Keratinocyte (primary cell): Measurements from ENCODE around the gene PALM2AKAP2. TPM values are rescaled to one million over a fixed set of nuclear protein-coding genes. Genes with fewer than 3 reads are reported as not detected.

Experiments
- DNase-seq: peaks from one replicate; pipeline ENCODE4 v3.0.0-alpha.2; 2011; ENCODE audit warnings: low read depth, missing footprints, low spot score
- FAIRE-seq: peaks from 2 replicates; lab custom pipeline; 2011; peaks lifted over from hg19 to GRCh38; lab: Jason Lieb, UNC
- H2AFZ ChIP-seq: 2 replicates; pipeline ENCODE4 v1.6.0; 2012; ENCODE audit warnings: low read length, control low read depth, inconsistent platforms; ENCODE audit not compliant: control insufficient read depth
- H3K27ac ChIP-seq: 2 replicates; pipeline ENCODE4 v1.5.1; 2011; ENCODE audit warnings: low read length; ENCODE audit not compliant: control insufficient read depth, insufficient read depth
- H3K27me3 ChIP-seq: 3 replicates; pipeline ENCODE4 v1.6.0; 2011; ENCODE audit warnings: low read length; ENCODE audit not compliant: control insufficient read depth, insufficient read depth; ENCODE audit errors: extremely low read depth
- H3K36me3 ChIP-seq, 2 experiments: 2 replicates in 1 of 2; 3 replicates in 1 of 2; pipeline ENCODE4 v1.5.1; 2011; ENCODE audit warnings: low read length in 2 of 2, mild to moderate bottlenecking in 1 of 2; ENCODE audit not compliant: control insufficient read depth in 2 of 2, insufficient read depth in 2 of 2; ENCODE audit errors: extremely low read depth in 1 of 2
- H3K4me1 ChIP-seq: 3 replicates; pipeline ENCODE4 v1.5.1; 2011; ENCODE audit warnings: low read length; ENCODE audit not compliant: control insufficient read depth, insufficient read depth; ENCODE audit errors: extremely low read depth
- H3K4me2 ChIP-seq: 3 replicates; pipeline ENCODE4 v1.6.0; 2011; ENCODE audit warnings: low read depth, low read length; ENCODE audit not compliant: control insufficient read depth, insufficient read depth; ENCODE audit errors: extremely low read depth
- H3K4me3 ChIP-seq, 3 experiments: fragments of 200-600 bp in 1 of 3; sonication (generic) in 1 of 3; 2 replicates in 2 of 3; 3 replicates in 1 of 3; pipeline ENCODE4 v1.5.1; 2011 to 2016; ENCODE audit warnings: low read length in 3 of 3, mild to moderate bottlenecking in 3 of 3, control low read depth in 2 of 3, inconsistent platforms in 1 of 3, low read depth in 1 of 3, mixed read lengths in 1 of 3, mixed run types in 1 of 3, moderate library complexity in 1 of 3; ENCODE audit not compliant: control insufficient read depth in 2 of 3, insufficient read depth in 2 of 3; ENCODE audit errors: extremely low read depth in 1 of 3
- H3K79me2 ChIP-seq: 2 replicates; pipeline ENCODE4 v1.6.0; 2012; ENCODE audit warnings: low read length; ENCODE audit not compliant: control insufficient read depth, insufficient read depth
- H3K9ac ChIP-seq: 3 replicates; pipeline ENCODE4 v1.6.0; 2011; ENCODE audit warnings: low read length; ENCODE audit not compliant: control insufficient read depth, insufficient read depth; ENCODE audit errors: extremely low read depth
- H3K9me1 ChIP-seq: 3 replicates; pipeline ENCODE4 v1.6.0; 2011; ENCODE audit warnings: low read length; ENCODE audit not compliant: control insufficient read depth, insufficient read depth; ENCODE audit errors: extremely low read depth
- H3K9me3 ChIP-seq: 2 replicates; pipeline ENCODE4 v1.5.1; 2012; ENCODE audit warnings: low read depth, low read length; ENCODE audit not compliant: control insufficient read depth
- H4K20me1 ChIP-seq: 3 replicates; pipeline ENCODE4 v1.6.0; 2011; ENCODE audit warnings: low read length; ENCODE audit not compliant: control insufficient read depth, insufficient read depth; ENCODE audit errors: extremely low read depth
- CTCF ChIP-seq, 3 experiments: IDR thresholded peaks in 1 of 3; conservative IDR thresholded peaks in 1 of 3; optimal IDR thresholded peaks in 1 of 3; 2 replicates in 2 of 3; 3 replicates in 1 of 3; pipeline versions ENCODE3 to v1.5.1; 2011; ENCODE audit warnings: low read length in 3 of 3, mild to moderate bottlenecking in 3 of 3, moderate library complexity in 2 of 3, control low read depth in 1 of 3, inconsistent platforms in 1 of 3; ENCODE audit not compliant: insufficient read depth in 2 of 3; ENCODE audit errors: extremely low read depth in 1 of 3
- EZH2 ChIP-seq: IDR thresholded peaks from one replicate; pipeline ENCODE4 v1.6.1; 2012; ENCODE audit warnings: inconsistent platforms, mild to moderate bottlenecking, low read length, moderate library complexity
- dilution Hi-C: fragments of 300-500 bp; cut with MboI; formaldehyde crosslinking; loops from one replicate; pipeline ENCODE4 v1.7.0; 2020; ENCODE audit warnings: low sequenced_read_pairs; ENCODE audit not compliant: extremely low pct_ligation_motif_present
- polyA plus RNA-seq, 5 experiments: library from polyadenylated mRNA; depleted of rRNA in 3 of 5; stranded (reverse) in 3 of 5; stranded (forward) in 1 of 5; unstranded in 1 of 5; fragments of >200 nt; gene quantifications; 1 replicate in 1 of 5; 2 replicates in 3 of 5; 3 replicates in 1 of 5; pipeline versions ENCODE4 v1.2.1 to v1.2.3, GENCODE V29; 2011 to 2012; ENCODE audit warnings: missing spikeins in 2 of 5, low read depth in 1 of 5, low replicate concordance in 1 of 5

PALM2AKAP2 gene
- polyA plus RNA-seq, 1 donor (not counting 4 experiments of a cell fraction or from before 2014, with no cell fraction given) = 3.6 TPM

- Histone ChIP-seq H2AFZ (no peak overlapping the region), H3K9ac (no peak overlapping the region), H3K27ac (no peak overlapping the region), H3K36me3 (no peaks in the 10 kb centered on the region), H3K4me2 (no peak overlapping the region), H3K9me3 (no peaks in the 10 kb centered on the region), H3K9me1 (no peaks in the 10 kb centered on the region), H4K20me1 (no peaks in the 10 kb centered on the region), H3K4me1 (peaks cover 9% of the 10 kb centered on the region), H3K4me3 (no peak overlapping the region), H3K79me2 (peaks cover 18% of the 10 kb centered on the region), H3K27me3 (no peaks in the 10 kb centered on the region)
- FAIRE-seq (no peak), DNase-seq (no peak)
- TF ChIP-seq EZH2 (no peak), CTCF (optimal IDR thresholded peaks at IDR 0.05 in 1 of 3, IDR thresholded peaks at IDR 0.05 in 1 of 3, conservative IDR thresholded peaks at IDR 0.05 in 1 of 3; ENCODE audit: extremely low read depth in 1 of 3, insufficient read depth in 2 of 3, low read length in 3 of 3) (no peak)
- dilution Hi-C loops = no loop called here
Measured at GRCh38 chr9:109791003-109791677, 11.1 kb downstream of the PALM2AKAP2 start.

GRCh38 chr9:109791747-109792146, 11.7 kb downstream of the PALM2AKAP2 start:
- no peaks in the 10 kb centered on the region for H3K27me3 ChIP-seq
- no peaks in the 10 kb centered on the region for H3K9me3 ChIP-seq
- H3K9ac ChIP-seq = no peak overlapping the region
- DNase-seq (no peak), FAIRE-seq (no peak)
- no peaks in the 10 kb centered on the region for H4K20me1 ChIP-seq
- peaks cover 18% of the 10 kb centered on the region for H3K79me2 ChIP-seq
- H3K4me1 ChIP-seq = peaks cover 9% of the 10 kb centered on the region
- H3K9me1 ChIP-seq = no peaks in the 10 kb centered on the region
- no peaks in the 10 kb centered on the region for H3K36me3 ChIP-seq
- no peak overlapping the region for H3K4me2 ChIP-seq
- H3K4me3 ChIP-seq = no peak overlapping the region
- no peak overlapping the region for H3K27ac ChIP-seq
- H2AFZ ChIP-seq = no peak overlapping the region
- dilution Hi-C loops = no loop called here
- no peak for TF ChIP-seq CTCF (optimal IDR thresholded peaks at IDR 0.05 in 1 of 3, IDR thresholded peaks at IDR 0.05 in 1 of 3, conservative IDR thresholded peaks at IDR 0.05 in 1 of 3; ENCODE audit: extremely low read depth in 1 of 3, insufficient read depth in 2 of 3, low read length in 3 of 3)
- no peak for TF ChIP-seq EZH2
